A549 (cell line): ENCODE results near the gene FAM9C. TPM values are rescaled to one million over a fixed set of nuclear protein-coding genes. Genes with fewer than 3 reads are reported as not detected.
"Not testable (repeated sequence)": the region's sequence is repeated elsewhere in the genome, so short reads cannot be mapped to it uniquely, and the experiment has no call there.

Experiments used
- ATAC-seq, 2 experiments: fragments of 200-7000 bp in 1 of 2; fragments of >200 bp in 1 of 2; cut with Nextera tagmentation in 1 of 2; cut with Tn5 transposase in 1 of 2; 3 replicates each; pipeline versions ENCODE4 v1.8.0 to v1.9.1; 2018 to 2020; ENCODE audit warnings: mild to moderate bottlenecking in 1 of 2, moderate library complexity in 1 of 2
- CTCF ChIA-PET: fragments of 300-600 bp; sonication (Branson Sonifier 250); formaldehyde crosslinking; extraction: SDS; loops from one replicate; lab custom pipeline; 2021; ENCODE audit warnings: antibody characterized with exemption, inconsistent platforms; lab: Yijun Ruan, JAX
- POLR2A ChIA-PET: fragments of 350-600 bp; formaldehyde crosslinking; extraction: SDS; loops from one replicate; lab custom pipeline; 2021; ENCODE audit warnings: antibody characterized with exemption, inconsistent platforms; lab: Yijun Ruan, JAX
- DNase-seq, 2 experiments: peaks; one replicate each; pipeline versions ENCODE4 v3.0.0 to v3.0.0-alpha.2; 2011 to 2016; ENCODE audit warnings: low read depth in 1 of 2, low spot score in 1 of 2
- FAIRE-seq: peaks from 2 replicates; lab custom pipeline; 2011; peaks lifted over from hg19 to GRCh38; lab: Jason Lieb, UNC
- H3K27ac ChIP-seq, 2 experiments: fragments of >200 bp; sonication (Bioruptor Twin); formaldehyde crosslinking; 3 replicates each; pipeline ENCODE4 v1.5.1; 2016 to 2017
- H3K4me1 ChIP-seq: fragments of >200 bp; sonication (Bioruptor Twin); formaldehyde crosslinking; 3 replicates; pipeline ENCODE4 v1.6.1; 2016
- H3K4me2 ChIP-seq: fragments of >200 bp; sonication (Bioruptor Twin); formaldehyde crosslinking; 3 replicates; pipeline ENCODE4 v1.6.1; 2016
- H3K4me3 ChIP-seq: fragments of >200 bp; sonication (Bioruptor Twin); formaldehyde crosslinking; 3 replicates; pipeline ENCODE4 v1.5.1; 2016
- H3K9me3 ChIP-seq: fragments of >200 bp; sonication (Bioruptor Twin); formaldehyde crosslinking; 3 replicates; pipeline ENCODE4 v1.6.1; 2016
- E2F6 ChIP-seq: IDR thresholded peaks from 2 replicates; pipeline ENCODE4 v1.6.1; 2012; ENCODE audit warnings: low read depth, borderline replicate concordance
- EP300 ChIP-seq, 2 experiments: fragments of >200 bp; sonication (Bioruptor Twin); formaldehyde crosslinking; IDR thresholded peaks; 2 replicates in 1 of 2; 3 replicates in 1 of 2; pipeline ENCODE4 v1.6.1; 2016 to 2017
- ESRRA ChIP-seq: fragments of 150-350 bp; IDR thresholded peaks from 2 replicates; pipeline ENCODE4 v1.6.1; 2014; ENCODE audit warnings: mild to moderate bottlenecking, low read length, borderline replicate concordance
- FOSL2 ChIP-seq, 2 experiments: fragments of 450-650 bp in 1 of 2; fragments of >200 bp in 1 of 2; sonication (Bioruptor Twin) in 1 of 2; formaldehyde crosslinking; IDR thresholded peaks; 2 replicates each; pipeline versions ENCODE4 v1.5.0 to v1.6.1; 2016 to 2020; ENCODE audit warnings: mild to moderate bottlenecking in 1 of 2, moderate library complexity in 1 of 2
- HDAC2 ChIP-seq: fragments of 200-600 bp; sonication (generic); IDR thresholded peaks from 2 replicates; pipeline ENCODE4 v1.6.1; 2016
- HOXA7 ChIP-seq: fragments of 250-450 bp; sonication (Bioruptor Pico); IDR thresholded peaks from 2 replicates; pipeline ENCODE4 v1.5.0; 2020; ENCODE audit warnings: mild to moderate bottlenecking, moderate library complexity
- HOXB5 ChIP-seq: fragments of 250-450 bp; sonication (Bioruptor Pico); IDR thresholded peaks from 2 replicates; pipeline ENCODE4 v1.5.0; 2020; ENCODE audit warnings: mild to moderate bottlenecking, moderate library complexity
- KDM1A ChIP-seq: fragments of 200-600 bp; sonication (generic); IDR thresholded peaks from 2 replicates; pipeline ENCODE4 v1.6.1; 2016; ENCODE audit warnings: low read depth, mild to moderate bottlenecking
- MAX ChIP-seq: IDR thresholded peaks from 2 replicates; pipeline ENCODE4 v1.6.1; 2012
- MAZ ChIP-seq: fragments of 150-350 bp; IDR thresholded peaks from 2 replicates; pipeline ENCODE4 v1.6.1; 2014; ENCODE audit warnings: antibody characterized with exemption, low read depth, low read length, borderline replicate concordance
- PBX3 ChIP-seq: IDR thresholded peaks from 2 replicates; pipeline ENCODE4 v1.6.1; 2012
- RARB ChIP-seq: fragments of 250-450 bp; sonication (Bioruptor Pico); IDR thresholded peaks from 2 replicates; pipeline ENCODE4 v1.8.0; 2021; ENCODE audit warnings: mild to moderate bottlenecking, moderate library complexity
- RCOR1 ChIP-seq: fragments of 150-350 bp; IDR thresholded peaks from 2 replicates; pipeline ENCODE4 v1.6.1; 2014; ENCODE audit warnings: antibody characterized with exemption, low read length, low read depth
- SMC3 ChIP-seq: fragments of >200 bp; sonication (Bioruptor Twin); formaldehyde crosslinking; IDR thresholded peaks from 3 replicates; pipeline ENCODE4 v1.6.1; 2018; ENCODE audit warnings: inconsistent platforms
- SREBF2 ChIP-seq: fragments of 450-650 bp; IDR thresholded peaks from 2 replicates; pipeline ENCODE4 v1.6.1; 2014; ENCODE audit warnings: mild to moderate bottlenecking, moderate library complexity
- WGBS: methylation state at CpG from one replicate; pipeline ENCODE4 v1.1.6; 2017; ENCODE audit errors: missing lambda C conversion rate; 5-methylcytosine and 5-hydroxymethylcytosine counted together
- polyA plus RNA-seq, 4 experiments: library from polyadenylated mRNA; depleted of rRNA in 3 of 4; stranded (reverse); fragments of >200 nt; fragmentation: RNase III in 1 of 4; extraction: RNeasy Plus Mini Kit Qiagen cat#74134 plus additional on column Dnase treatment in 1 of 4; gene quantifications; 2 replicates in 3 of 4; 3 replicates in 1 of 4; pipeline ENCODE4 v1.2.3, GENCODE V29; 2011 to 2017

FAM9C gene
- polyA plus RNA-seq, 2 of the 4 experiments (the other 2 are of a cell fraction): 0.03 TPM; not detected in 1

- no peak for ATAC-seq
- H3K27ac ChIP-seq: peak overlapping the region in 1 of 2 experiments; percentile 36; a peak in 3 of 6 replicates
- 100% methylated on average over 1 of the region's 1 CpG for WGBS
- TF ChIP-seq ESRRA: no peak
- TF ChIP-seq, all 56 proteins: peak for 0
- ChIA-PET POLR2A (no interaction called here), CTCF (interaction anchor here (1.3 kb wide), 1 partner anchor 398 kb away, joined by 4 read pairs; no protein-coding TSS in a partner anchor)
- DNase-seq (no peak), FAIRE-seq (no peak)
- peaks cover 12% of the 10 kb centered on the region; the same call in 2 of the 3 replicates for H3K4me1 ChIP-seq
- H3K9me3 ChIP-seq: no peaks in the 10 kb centered on the region; the same call in 2 of the 3 replicates
- H3K4me2 ChIP-seq: no peak overlapping the region
- H3K4me3 ChIP-seq: no peak overlapping the region
Observed at GRCh38 chrX:13090027-13090338, 45.6 kb upstream of the FAM9C start.

- Histone ChIP-seq H3K4me2 (no peak overlapping the region), H3K4me3 (no peak overlapping the region), H3K27ac (peak overlapping the region; percentile 31 to 63; a peak in 1 of 6 replicates)
- WGBS: 89% methylated on average over 5 of the region's 5 CpGs
- no peak for ATAC-seq
- POLR2A ChIA-PET: no interaction called here
- FAIRE-seq: no peak
- TF ChIP-seq KDM1A (no peak), FOSL2 (IDR thresholded peaks at IDR 0.05) (no peak), FOSL2 (CRISPR knock-in tag; IDR thresholded peaks at IDR 0.05) (no peak), MAX (no peak), SMC3 (no peak), HDAC2 (no peak)
- TF ChIP-seq, all 56 proteins: peak for 0
- DNase-seq: no peak
- Histone ChIP-seq H3K9me3 (no peaks in the 10 kb centered on the region; the same call in 2 of the 3 replicates), H3K4me1 (0 out of 3 replicates have a peak, but pooled peaks cover 5% of the 10 kb centered on the region)
- CTCF ChIA-PET: interaction anchor here (0.9 kb wide), 1 partner anchor 137 kb away, joined by 3 read pairs; no protein-coding TSS in a partner anchor
Observed at GRCh38 chrX:13088156-13088487, 43.7 kb upstream of the FAM9C start.

- DNase-seq (peak in 1 of 2 experiments; percentile 39), FAIRE-seq (no peak)
- Histone ChIP-seq H3K4me1 (0 out of 3 replicates have a peak, but pooled peaks cover 5% of the 10 kb centered on the region), H3K27ac (peak overlapping the region; percentile 31 to 63; a peak in 4 of 6 replicates), H3K4me3 (no peak overlapping the region)
- 64% methylated on average over 10 of the region's 10 CpGs for WGBS
- CTCF ChIA-PET: interaction anchor here (0.9 to 1.7 kb wide), 2 partner anchors 136 to 400 kb away, joined by 3 to 6 read pairs; no protein-coding TSS in a partner anchor
- TF ChIP-seq RARB (CRISPR knock-in tag) (no peak), RCOR1 (no peak), SREBF2 (no peak), MAZ (no peak), HOXB5 (CRISPR knock-in tag) (no peak), PBX3 (no peak), E2F6 (no peak), HOXA7 (no peak), EP300 (IDR thresholded peaks at IDR 0.05) (no peak)
- TF ChIP-seq, all 56 proteins: peak for 0
- Histone ChIP-seq H3K4me2 (0 out of 3 replicates have a peak overlapping the region, but pooled peaks have one; percentile 2), H3K9me3 (no peaks in the 10 kb centered on the region)
- ATAC-seq: no peak
- POLR2A ChIA-PET: interaction anchor here (1.1 kb wide), 1 partner anchor 112 kb away, joined by 5 read pairs; the partner anchor contains the start of gene TMSB4X
Observed at GRCh38 chrX:13087322-13088155, 43.1 kb upstream of the FAM9C start.

- H3K4me2 ChIP-seq, ATAC-seq, DNase-seq, H3K4me3 ChIP-seq, H3K9me3 ChIP-seq, FAIRE-seq, H3K4me1 ChIP-seq: not testable (repeated sequence)
- ChIA-PET CTCF (interaction anchor here (0.6 to 1.7 kb wide), 3 partner anchors 15 to 401 kb away, joined by 3 to 6 read pairs (median 6); no protein-coding TSS in a partner anchor), POLR2A (interaction anchor here (1.1 kb wide), 1 partner anchor 112 kb away, joined by 5 read pairs; the partner anchor contains the start of gene TMSB4X)
- WGBS: 91% methylated on average over 7 of the region's 8 CpGs
- peak overlapping the region in 1 of 2 experiments; percentile 63; a peak in 3 of 6 replicates for H3K27ac ChIP-seq
Observed at GRCh38 chrX:13086793-13087321, 42.4 kb upstream of the FAM9C start.
